Stromal cell of bone marrow (primary cell): ENCODE measurements around the gene ANKRD18B.
"Not testable (repeated sequence)": the region's sequence is repeated elsewhere in the genome, so short reads cannot be mapped to it uniquely, and the experiment has no call there.

Experiments
- DNase-seq: peaks from one replicate; pipeline ENCODE4 v3.0.0-alpha.2; 2012; ENCODE audit warnings: low read depth

ANKRD18B gene

GRCh38 chr9:33533958-33534357 is 9.9 kb downstream of the ANKRD18B start:
- not testable (repeated sequence) for DNase-seq

DNA sequence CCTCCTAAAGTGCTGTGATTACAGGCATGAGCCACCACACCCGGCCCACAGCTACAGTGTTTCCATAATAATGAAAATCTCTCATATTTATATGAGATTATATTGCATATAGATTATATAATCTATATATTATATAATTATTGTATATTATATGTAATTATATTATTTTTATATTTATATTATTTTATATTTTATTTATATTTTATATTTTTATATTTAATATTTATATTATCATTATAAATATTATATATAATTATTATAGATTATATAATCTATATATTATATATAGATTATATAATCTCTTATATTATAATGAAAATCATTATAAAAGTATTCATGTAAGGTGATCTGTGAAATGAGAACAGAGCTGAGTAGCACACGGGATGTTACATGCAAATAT is 11.5 kb downstream of the ANKRD18B start:
- DNase-seq: no peak

GRCh38 chr9:33543463-33543862 is 19.4 kb downstream of the ANKRD18B start:
- DNase-seq: not testable (repeated sequence)

DNA sequence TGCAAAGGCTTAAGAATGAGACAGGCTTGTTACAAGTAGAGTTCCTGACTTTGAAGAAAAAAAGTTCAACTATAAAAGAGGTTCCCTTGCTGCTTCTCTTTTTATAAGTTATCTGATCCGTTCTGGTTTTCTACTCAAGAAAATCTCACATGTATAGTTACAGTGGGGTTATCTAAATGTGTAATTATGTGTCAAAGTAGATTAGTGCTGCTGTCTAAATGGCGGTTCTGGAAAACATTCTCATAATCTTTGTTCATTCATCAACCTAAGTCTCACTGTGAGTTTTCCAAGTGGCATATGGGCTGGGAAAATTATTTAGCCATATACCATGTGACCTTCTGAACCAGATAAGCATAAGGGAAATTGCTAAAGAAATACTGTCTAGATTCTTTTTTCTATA is 21.7 kb downstream of the ANKRD18B start:
- not testable (repeated sequence) for DNase-seq

- DNase-seq: not testable (repeated sequence)
These were observed 24.8 kb downstream of the ANKRD18B start for GRCh38 chr9:33548816-33549215.

GRCh38 chr9:33549418-33549817 is 25.4 kb downstream of the ANKRD18B start:
- not testable (repeated sequence) for DNase-seq

- not testable (repeated sequence) for DNase-seq
These were observed 27.1 kb downstream of the ANKRD18B start for GRCh38 chr9:33551183-33551582.

DNA sequence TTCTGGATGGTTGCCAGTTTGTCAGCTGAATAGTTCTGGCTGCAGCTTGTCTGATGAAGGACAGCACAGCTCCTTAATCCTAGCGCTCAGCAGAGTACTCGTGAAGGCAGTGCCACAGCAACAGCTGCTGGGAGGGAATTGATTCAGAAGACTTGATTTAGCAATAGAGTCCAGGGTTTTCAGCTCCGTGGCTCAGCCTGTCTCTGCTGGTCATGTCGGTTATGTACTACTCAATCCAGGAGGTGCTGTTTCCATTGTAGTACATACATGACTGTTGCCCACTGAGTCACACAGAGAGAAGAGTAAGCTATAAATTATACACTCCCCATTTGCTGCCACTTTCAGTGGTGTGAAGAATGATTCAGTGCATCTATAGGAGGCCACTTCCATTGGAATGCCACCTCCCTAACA is 28.3 kb downstream of the ANKRD18B start:
- not testable (repeated sequence) for DNase-seq

- DNase-seq: not testable (repeated sequence)
These were observed 36.2 kb downstream of the ANKRD18B start for GRCh38 chr9:33560217-33560616.

- DNase-seq: not testable (repeated sequence)
These were observed 38.1 kb downstream of the ANKRD18B start for GRCh38 chr9:33562196-33562595.

DNA sequence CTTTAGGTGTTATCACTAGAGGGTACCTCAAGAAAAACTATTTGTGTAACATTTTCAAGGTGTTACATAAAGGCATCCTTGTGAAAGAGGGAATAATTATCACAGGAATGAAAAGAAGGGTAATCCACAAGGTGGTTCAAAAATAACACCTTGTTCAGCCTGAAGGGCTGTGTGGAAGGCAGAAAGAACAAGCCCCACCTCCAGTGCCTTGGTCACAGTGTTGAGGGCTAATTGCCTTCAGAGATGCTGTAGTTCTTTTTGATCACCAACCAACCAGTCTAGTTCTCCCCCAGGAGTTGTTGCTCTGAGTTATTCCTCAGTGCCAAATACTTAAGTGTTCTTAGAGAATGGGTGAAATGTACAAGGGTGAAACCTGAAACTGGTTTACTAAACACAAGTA is 43.7 kb downstream of the ANKRD18B start:
- DNase-seq: not testable (repeated sequence)

- DNase-seq: not testable (repeated sequence)
These were observed 53.7 kb downstream of the ANKRD18B start for GRCh38 chr9:33577786-33578185.

DNA sequence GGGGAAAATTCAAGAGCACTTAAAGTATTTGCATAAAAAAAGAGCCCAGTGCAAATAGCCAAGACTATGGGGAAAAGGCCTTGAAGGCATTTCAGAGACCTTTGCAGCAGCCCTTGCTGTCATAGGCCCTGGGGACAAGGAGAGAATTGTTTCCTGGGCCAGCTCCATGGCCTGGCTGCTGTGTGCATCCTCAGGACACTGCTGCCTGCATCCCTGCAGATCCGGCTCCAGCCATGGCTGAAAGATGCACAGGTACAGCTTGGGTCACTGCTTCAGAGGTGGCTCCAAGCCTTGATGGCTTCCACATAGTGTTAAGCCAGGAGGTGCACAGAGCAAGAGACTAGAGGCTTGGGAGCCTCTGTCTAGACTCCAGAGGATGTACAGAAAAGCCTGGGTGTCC is 55.9 kb downstream of the ANKRD18B start:
- not testable (repeated sequence) for DNase-seq

GRCh38 chr9:33582686-33583085 is 58.6 kb downstream of the ANKRD18B start:
- not testable (repeated sequence) for DNase-seq

DNA sequence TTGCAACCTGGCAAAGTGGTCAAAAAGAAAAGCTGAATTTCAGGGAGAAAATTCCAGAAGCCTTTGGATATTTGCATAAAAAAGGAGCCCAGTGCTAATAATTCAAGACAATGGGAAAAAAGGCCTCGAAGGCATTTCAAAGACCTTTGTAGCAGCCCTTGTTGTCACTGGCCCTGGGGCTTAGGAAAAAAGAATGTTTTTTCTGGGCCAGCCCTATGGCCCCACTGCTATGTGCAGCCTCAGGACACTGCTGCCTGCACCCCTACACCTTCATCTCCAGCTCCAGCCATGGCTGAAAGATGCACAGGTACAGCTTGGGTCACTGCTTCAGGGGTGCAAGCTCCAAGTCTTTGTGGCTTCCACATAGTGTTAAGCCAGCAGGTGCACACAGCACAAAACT is 62.1 kb downstream of the ANKRD18B start:
- DNase-seq: not testable (repeated sequence)

DNA sequence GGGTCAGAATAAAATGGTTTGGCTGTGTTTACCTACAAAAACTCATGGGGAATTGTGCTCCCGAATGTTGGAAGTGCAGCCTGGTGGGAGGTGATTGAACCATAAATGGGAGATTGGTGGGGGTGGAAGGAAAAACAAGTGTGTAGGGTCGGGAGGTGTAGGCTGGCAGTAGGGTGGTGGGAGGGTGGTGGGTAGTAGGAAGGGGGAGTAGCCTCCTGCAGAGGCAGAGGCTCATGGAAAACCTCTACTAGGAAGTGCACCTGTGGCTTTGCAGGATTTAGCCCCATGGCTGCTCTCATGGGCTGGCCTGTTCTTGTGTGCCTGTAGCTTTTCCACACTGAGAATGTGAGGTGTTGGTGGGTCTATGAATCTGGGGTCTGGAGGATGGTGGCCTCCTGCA is 63.7 kb downstream of the ANKRD18B start:
- not testable (repeated sequence) for DNase-seq

- DNase-seq: not testable (repeated sequence)
These were observed 64.8 kb downstream of the ANKRD18B start for GRCh38 chr9:33588876-33589275.

- not testable (repeated sequence) for DNase-seq
These were observed 66.8 kb downstream of the ANKRD18B start for GRCh38 chr9:33590857-33591256.

GRCh38 chr9:33596974-33597373 is 72.9 kb downstream of the ANKRD18B start:
- not testable (repeated sequence) for DNase-seq

GRCh38 chr9:33597386-33597785 is 73.3 kb downstream of the ANKRD18B start:
- not testable (repeated sequence) for DNase-seq

- not testable (repeated sequence) for DNase-seq
These were observed 74.8 kb downstream of the ANKRD18B start for GRCh38 chr9:33598796-33599379.

GRCh38 chr9:33600911-33601310 is 76.9 kb downstream of the ANKRD18B start:
- DNase-seq: not testable (repeated sequence)

DNA sequence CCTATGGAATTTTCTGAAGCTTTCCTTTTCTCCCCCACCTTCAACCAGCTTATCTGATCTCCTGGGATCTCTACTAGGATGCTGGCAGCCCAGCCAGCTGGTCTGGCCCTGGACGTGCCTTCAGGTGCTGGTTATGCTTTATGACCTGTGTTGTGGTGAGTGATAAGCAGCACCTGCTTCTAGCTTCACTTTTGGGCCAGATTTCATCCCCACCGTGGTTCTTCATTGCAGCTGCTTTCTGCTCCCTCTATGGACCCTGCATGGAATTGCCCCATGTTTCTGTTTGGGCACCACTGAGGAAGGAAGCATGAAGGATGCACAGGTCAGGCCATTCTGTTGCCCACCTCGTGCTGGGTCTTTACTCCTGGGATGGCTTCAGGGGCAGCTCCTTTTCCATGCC is 80.2 kb downstream of the ANKRD18B start:
- not testable (repeated sequence) for DNase-seq

- DNase-seq: not testable (repeated sequence)
These were observed 80.9 kb downstream of the ANKRD18B start for GRCh38 chr9:33604936-33605335.
